Keratinocyte (primary cell): Measurements from ENCODE around the gene METTL4. TPM values are rescaled to one million over a fixed set of nuclear protein-coding genes. Genes with fewer than 3 reads are reported as not detected.

ENCODE experiments used
- DNase-seq: peaks from one replicate; pipeline ENCODE4 v3.0.0-alpha.2; 2011; ENCODE audit warnings: low read depth, missing footprints, low spot score
- FAIRE-seq: peaks from 2 replicates; lab custom pipeline; 2011; peaks lifted over from hg19 to GRCh38; lab: Jason Lieb, UNC
- H2AFZ ChIP-seq: 2 replicates; pipeline ENCODE4 v1.6.0; 2012; ENCODE audit warnings: low read length, control low read depth, inconsistent platforms; ENCODE audit not compliant: control insufficient read depth
- H3K27ac ChIP-seq: 2 replicates; pipeline ENCODE4 v1.5.1; 2011; ENCODE audit warnings: low read length; ENCODE audit not compliant: control insufficient read depth, insufficient read depth
- H3K27me3 ChIP-seq: 3 replicates; pipeline ENCODE4 v1.6.0; 2011; ENCODE audit warnings: low read length; ENCODE audit not compliant: control insufficient read depth, insufficient read depth; ENCODE audit errors: extremely low read depth
- H3K36me3 ChIP-seq, 2 experiments: 2 replicates in 1 of 2; 3 replicates in 1 of 2; pipeline ENCODE4 v1.5.1; 2011; ENCODE audit warnings: low read length in 2 of 2, mild to moderate bottlenecking in 1 of 2; ENCODE audit not compliant: control insufficient read depth in 2 of 2, insufficient read depth in 2 of 2; ENCODE audit errors: extremely low read depth in 1 of 2
- H3K4me1 ChIP-seq: 3 replicates; pipeline ENCODE4 v1.5.1; 2011; ENCODE audit warnings: low read length; ENCODE audit not compliant: control insufficient read depth, insufficient read depth; ENCODE audit errors: extremely low read depth
- H3K4me2 ChIP-seq: 3 replicates; pipeline ENCODE4 v1.6.0; 2011; ENCODE audit warnings: low read depth, low read length; ENCODE audit not compliant: control insufficient read depth, insufficient read depth; ENCODE audit errors: extremely low read depth
- H3K4me3 ChIP-seq, 3 experiments: fragments of 200-600 bp in 1 of 3; sonication (generic) in 1 of 3; 2 replicates in 2 of 3; 3 replicates in 1 of 3; pipeline ENCODE4 v1.5.1; 2011 to 2016; ENCODE audit warnings: low read length in 3 of 3, mild to moderate bottlenecking in 3 of 3, control low read depth in 2 of 3, inconsistent platforms in 1 of 3, low read depth in 1 of 3, mixed read lengths in 1 of 3, mixed run types in 1 of 3, moderate library complexity in 1 of 3; ENCODE audit not compliant: control insufficient read depth in 2 of 3, insufficient read depth in 2 of 3; ENCODE audit errors: extremely low read depth in 1 of 3
- H3K79me2 ChIP-seq: 2 replicates; pipeline ENCODE4 v1.6.0; 2012; ENCODE audit warnings: low read length; ENCODE audit not compliant: control insufficient read depth, insufficient read depth
- H3K9ac ChIP-seq: 3 replicates; pipeline ENCODE4 v1.6.0; 2011; ENCODE audit warnings: low read length; ENCODE audit not compliant: control insufficient read depth, insufficient read depth; ENCODE audit errors: extremely low read depth
- H3K9me1 ChIP-seq: 3 replicates; pipeline ENCODE4 v1.6.0; 2011; ENCODE audit warnings: low read length; ENCODE audit not compliant: control insufficient read depth, insufficient read depth; ENCODE audit errors: extremely low read depth
- H3K9me3 ChIP-seq: 2 replicates; pipeline ENCODE4 v1.5.1; 2012; ENCODE audit warnings: low read depth, low read length; ENCODE audit not compliant: control insufficient read depth
- H4K20me1 ChIP-seq: 3 replicates; pipeline ENCODE4 v1.6.0; 2011; ENCODE audit warnings: low read length; ENCODE audit not compliant: control insufficient read depth, insufficient read depth; ENCODE audit errors: extremely low read depth
- CTCF ChIP-seq, 3 experiments: IDR thresholded peaks in 1 of 3; conservative IDR thresholded peaks in 1 of 3; optimal IDR thresholded peaks in 1 of 3; 2 replicates in 2 of 3; 3 replicates in 1 of 3; pipeline versions ENCODE3 to v1.5.1; 2011; ENCODE audit warnings: low read length in 3 of 3, mild to moderate bottlenecking in 3 of 3, moderate library complexity in 2 of 3, control low read depth in 1 of 3, inconsistent platforms in 1 of 3; ENCODE audit not compliant: insufficient read depth in 2 of 3; ENCODE audit errors: extremely low read depth in 1 of 3
- EZH2 ChIP-seq: IDR thresholded peaks from one replicate; pipeline ENCODE4 v1.6.1; 2012; ENCODE audit warnings: inconsistent platforms, mild to moderate bottlenecking, low read length, moderate library complexity
- dilution Hi-C: fragments of 300-500 bp; cut with MboI; formaldehyde crosslinking; loops from one replicate; pipeline ENCODE4 v1.7.0; 2020; ENCODE audit warnings: low sequenced_read_pairs; ENCODE audit not compliant: extremely low pct_ligation_motif_present
- polyA plus RNA-seq, 5 experiments: library from polyadenylated mRNA; depleted of rRNA in 3 of 5; stranded (reverse) in 3 of 5; stranded (forward) in 1 of 5; unstranded in 1 of 5; fragments of >200 nt; gene quantifications; 1 replicate in 1 of 5; 2 replicates in 3 of 5; 3 replicates in 1 of 5; pipeline versions ENCODE4 v1.2.1 to v1.2.3, GENCODE V29; 2011 to 2012; ENCODE audit warnings: missing spikeins in 2 of 5, low read depth in 1 of 5, low replicate concordance in 1 of 5

Gene METTL4
- polyA plus RNA-seq, 1 donor (not counting 4 experiments of a cell fraction or from before 2014, with no cell fraction given): 10.2 TPM

GRCh38 chr18:2513616-2514015 is 57.7 kb downstream of the METTL4 start:
- H3K36me3 ChIP-seq: no peaks in the 10 kb centered on the region
- no peak overlapping the region for H3K4me2 ChIP-seq
- no peak for FAIRE-seq
- H3K9me1 ChIP-seq: no peaks in the 10 kb centered on the region
- no peak overlapping the region for H2AFZ ChIP-seq
- no peak overlapping the region for H3K9ac ChIP-seq
- no peaks in the 10 kb centered on the region for H3K79me2 ChIP-seq
- dilution Hi-C loops: no loop called here
- no peaks in the 10 kb centered on the region for H4K20me1 ChIP-seq
- no peak for TF ChIP-seq CTCF (optimal IDR thresholded peaks at IDR 0.05 in 1 of 3, IDR thresholded peaks at IDR 0.05 in 1 of 3, conservative IDR thresholded peaks at IDR 0.05 in 1 of 3; ENCODE audit: extremely low read depth in 1 of 3, insufficient read depth in 2 of 3, low read length in 3 of 3)
- TF ChIP-seq EZH2: no peak
- peaks cover 24% of the 10 kb centered on the region for H3K4me1 ChIP-seq
- H3K9me3 ChIP-seq: no peaks in the 10 kb centered on the region
- H3K27me3 ChIP-seq: no peaks in the 10 kb centered on the region
- H3K4me3 ChIP-seq: no peak overlapping the region
- DNase-seq: no peak
- H3K27ac ChIP-seq: no peak overlapping the region

GRCh38 chr18:2512059-2512458 is 59.2 kb downstream of the METTL4 start:
- dilution Hi-C loops: no loop called here
- H3K27me3 ChIP-seq: no peaks in the 10 kb centered on the region
- FAIRE-seq (no peak), DNase-seq (no peak)
- H3K4me2 ChIP-seq: no peak overlapping the region
- H3K79me2 ChIP-seq: no peaks in the 10 kb centered on the region
- TF ChIP-seq EZH2: no peak
- no peak for TF ChIP-seq CTCF (optimal IDR thresholded peaks at IDR 0.05 in 1 of 3, IDR thresholded peaks at IDR 0.05 in 1 of 3, conservative IDR thresholded peaks at IDR 0.05 in 1 of 3; ENCODE audit: extremely low read depth in 1 of 3, insufficient read depth in 2 of 3, low read length in 3 of 3)
- no peak overlapping the region for H3K27ac ChIP-seq
- H3K4me1 ChIP-seq: peaks cover 24% of the 10 kb centered on the region
- H3K36me3 ChIP-seq: no peaks in the 10 kb centered on the region
- H3K9ac ChIP-seq: no peak overlapping the region
- H2AFZ ChIP-seq: no peak overlapping the region
- H3K9me3 ChIP-seq: no peaks in the 10 kb centered on the region
- no peak overlapping the region for H3K4me3 ChIP-seq
- H4K20me1 ChIP-seq: no peaks in the 10 kb centered on the region
- H3K9me1 ChIP-seq: no peaks in the 10 kb centered on the region
